ENCODE results near the gene TIGAR. TPM values are rescaled to one million over a fixed set of nuclear protein-coding genes. Genes with fewer than 3 reads are reported as not detected.
A peak's percentile ranks its signal among the peaks of the same experiment; 100 is the strongest.

TIGAR gene
- total RNA-seq, 8 experiments from 2014 or later: 5.1 to 39.4 (median 12.0) TPM

- H3K4me3 ChIP-seq: no peak overlapping the region
- in situ Hi-C loops (cut with MboI; ENCODE audit: low pct_unique_long_range_greater_than_20kb in 2 of 9, low sequenced_read_pairs in 9 of 9, unreplicated experiment in 9 of 9): loop anchor here in 7 of 9 experiments (25.0 kb wide), 2 partner anchors 298 to 398 kb away; no protein-coding TSS in a partner anchor
- no peak for ATAC-seq (replicated peaks in 6 of 8)
- peaks cover 19 to 34% of the 10 kb centered on the region in 2 donors for H3K4me1 ChIP-seq (replicated peaks in 1 of 2)
- WGBS, 10 experiments: 46 to 100% (median 95%) methylated on average over 1 to 5 of the region's 8 CpGs; no CpG with 5 or more reads in 3 of the 10 experiments
- no peak overlapping the region for H3K27ac ChIP-seq
Observed at GRCh38 chr12:4285070-4285469, 35.9 kb upstream of the TIGAR start.

- H3K4me1 ChIP-seq (replicated peaks in 1 of 2): peaks cover 16 to 33% of the 10 kb centered on the region in 2 donors
- no peak for ATAC-seq (replicated peaks in 6 of 8)
- 0 to 100% (median 39%) methylated on average over 1 to 6 of the region's 12 CpGs; no CpG with 5 or more reads in 3 of the 10 experiments for WGBS, 10 experiments
- in situ Hi-C loops (cut with MboI; ENCODE audit: low pct_unique_long_range_greater_than_20kb in 2 of 9, low sequenced_read_pairs in 9 of 9, unreplicated experiment in 9 of 9): loop anchor here in 7 of 9 experiments (25.0 kb wide), 2 partner anchors 299 to 399 kb away; no protein-coding TSS in a partner anchor
- H3K27ac ChIP-seq: no peak overlapping the region
- no peak overlapping the region for H3K4me3 ChIP-seq
Observed at GRCh38 chr12:4286228-4286627, 34.8 kb upstream of the TIGAR start.

DNA sequence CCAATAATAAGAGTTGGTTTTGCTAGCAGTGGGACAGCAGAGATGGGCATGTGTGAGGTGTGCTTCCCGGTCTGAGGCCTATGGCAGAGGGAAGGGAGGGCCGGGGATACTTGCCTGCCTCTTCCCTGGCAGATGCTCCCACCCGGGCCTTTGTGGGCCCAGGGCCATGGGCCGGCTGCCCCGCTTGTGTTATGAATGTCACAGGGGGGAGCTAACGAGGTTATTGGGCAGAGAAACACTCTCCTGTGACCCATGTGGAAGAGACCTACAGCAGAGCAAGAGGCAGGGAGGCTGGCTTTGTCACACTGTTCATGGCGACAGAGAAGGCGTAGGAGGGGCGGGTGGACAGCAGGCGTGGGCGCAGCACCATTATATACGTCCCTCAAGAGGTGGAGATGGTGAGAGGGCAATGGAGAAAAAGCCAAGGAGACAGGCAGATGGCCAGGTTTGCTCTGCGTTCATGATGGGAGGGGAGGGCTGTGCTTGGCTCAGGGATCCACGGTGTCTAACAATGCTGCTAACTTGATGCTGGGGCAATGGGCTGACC, 34.2 kb upstream of the TIGAR start:
- Histone ChIP-seq H3K4me3 (no peak overlapping the region), H3K27ac (no peak overlapping the region), H3K4me1 (replicated peaks in 1 of 2) (peaks cover 16 to 33% of the 10 kb centered on the region in 2 donors)
- in situ Hi-C loops (cut with MboI; ENCODE audit: low pct_unique_long_range_greater_than_20kb in 2 of 9, low sequenced_read_pairs in 9 of 9, unreplicated experiment in 9 of 9): loop anchor here in 7 of 9 experiments (25.0 kb wide), 2 partner anchors 300 to 400 kb away; no protein-coding TSS in a partner anchor
- 21 to 100% (median 78%) methylated on average over 1 to 6 of the region's 14 CpGs; no CpG with 5 or more reads in 4 of the 10 experiments for WGBS, 10 experiments
- no peak for ATAC-seq (replicated peaks in 6 of 8)

DNA sequence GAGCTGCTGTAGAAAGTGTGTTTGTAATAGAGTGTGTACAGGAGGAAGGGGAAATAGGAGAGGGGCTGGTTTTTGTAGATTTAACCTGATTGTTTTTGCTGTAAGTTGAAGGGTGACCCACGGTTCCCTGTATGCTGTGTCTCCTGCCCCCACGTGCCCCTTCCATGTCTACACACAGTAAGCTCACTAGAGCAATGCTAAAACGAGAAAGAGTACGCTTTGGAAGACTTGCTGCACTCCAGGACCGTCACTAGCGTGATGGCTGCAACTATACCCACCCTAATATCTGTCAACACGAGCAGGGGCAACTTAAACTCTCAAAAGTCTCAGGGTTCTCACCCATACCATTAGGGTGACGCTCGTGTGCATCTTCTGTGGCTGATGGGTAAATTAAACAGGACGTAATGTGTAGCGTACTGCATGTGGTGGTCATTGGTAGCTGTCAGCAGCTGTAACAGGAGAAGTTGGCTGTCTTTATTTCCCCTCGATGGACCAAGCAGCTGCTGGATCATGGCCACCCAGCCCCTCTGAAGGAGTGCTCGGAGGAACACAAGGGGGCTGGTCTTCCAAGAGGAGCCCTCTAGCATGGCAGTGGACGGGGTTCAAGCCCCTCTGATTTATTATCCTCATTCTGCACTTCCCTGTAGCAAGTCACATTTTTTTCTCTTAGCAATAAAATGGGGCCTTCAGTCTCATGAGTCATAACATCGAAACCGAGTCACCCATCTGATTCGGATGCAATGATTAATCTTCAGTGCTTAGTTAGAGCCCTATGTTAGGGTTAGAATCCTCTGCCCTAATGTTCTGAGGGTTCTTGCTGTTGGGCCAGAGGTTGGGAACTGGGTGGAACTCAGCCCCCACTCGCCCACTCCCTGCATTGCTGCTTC, 33.4 kb upstream of the TIGAR start:
- Histone ChIP-seq H3K27ac (no peak overlapping the region), H3K4me1 (replicated peaks in 1 of 2) (peaks cover 19 to 33% of the 10 kb centered on the region in 2 donors), H3K4me3 (no peak overlapping the region)
- in situ Hi-C loops (cut with MboI; ENCODE audit: low pct_unique_long_range_greater_than_20kb in 2 of 9, low sequenced_read_pairs in 9 of 9, unreplicated experiment in 9 of 9): loop anchor here in 7 of 9 experiments (25.0 kb wide), 2 partner anchors 300 to 400 kb away; no protein-coding TSS in a partner anchor
- WGBS, 10 experiments: 0 to 100% (median 63%) methylated on average over 1 to 13 of the region's 18 CpGs; no CpG with 5 or more reads in 1 of the 10 experiments
- ATAC-seq (replicated peaks in 6 of 8): peak in 1 of 8 experiments; percentile 51

GRCh38 chr12:4288296-4289131, 32.5 kb upstream of the TIGAR start:
- in situ Hi-C loops (cut with MboI; ENCODE audit: low pct_unique_long_range_greater_than_20kb in 2 of 9, low sequenced_read_pairs in 9 of 9, unreplicated experiment in 9 of 9): loop anchor here in 7 of 9 experiments (25.0 kb wide), 2 partner anchors 301 to 401 kb away; no protein-coding TSS in a partner anchor
- Histone ChIP-seq H3K4me3 (no peak overlapping the region), H3K4me1 (replicated peaks in 1 of 2) (peaks cover 28 to 39% of the 10 kb centered on the region in 2 donors), H3K27ac (peak overlapping the region in 1 of 2 donors; percentile 49)
- ATAC-seq (replicated peaks in 6 of 8): no peak
- WGBS, 10 experiments: 0 to 100% (median 83%) methylated on average over 1 to 9 of the region's 20 CpGs

DNA sequence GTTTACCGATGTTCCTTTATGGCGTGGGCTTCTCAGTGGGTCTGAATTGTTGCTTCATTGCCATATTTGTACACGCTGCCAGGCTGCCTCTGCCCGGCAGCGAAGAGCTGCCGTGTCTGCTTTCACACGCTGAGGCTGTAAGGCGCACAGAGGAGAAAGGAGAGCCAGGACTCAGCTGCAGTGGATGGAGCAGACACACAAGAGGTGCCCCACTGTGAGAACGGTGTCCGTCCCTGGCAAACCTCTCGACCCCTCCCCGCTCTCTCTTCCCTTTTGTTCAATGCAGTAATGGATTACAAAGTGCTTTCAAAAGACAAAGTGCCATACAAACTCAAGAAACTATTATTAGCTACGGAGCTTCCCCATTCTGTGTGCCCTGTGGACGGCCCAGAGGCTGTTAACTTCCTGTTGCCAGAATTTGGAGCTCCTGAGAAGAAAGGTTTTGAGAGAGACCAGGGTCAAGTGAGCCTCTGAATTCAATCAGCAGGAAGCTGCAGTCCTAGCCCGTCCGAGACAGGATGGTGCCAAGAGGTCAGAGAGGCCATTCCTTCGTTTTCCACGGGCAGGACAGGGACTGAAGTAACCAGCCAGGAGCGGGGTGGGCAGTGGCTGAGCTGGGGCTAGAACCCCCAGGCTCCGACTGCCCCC, 31.7 kb upstream of the TIGAR start:
- in situ Hi-C loops (cut with MboI; ENCODE audit: low pct_unique_long_range_greater_than_20kb in 2 of 9, low sequenced_read_pairs in 9 of 9, unreplicated experiment in 9 of 9): loop anchor here in 7 of 9 experiments (25.0 kb wide), 2 partner anchors 302 to 402 kb away; no protein-coding TSS in a partner anchor
- ATAC-seq (replicated peaks in 6 of 8): peak in 5 of 8 experiments; percentile 65 to 78 (median 71)
- WGBS, 10 experiments: 33 to 78% (median 52%) methylated on average over 2 to 12 of the region's 20 CpGs; no CpG with 5 or more reads in 2 of the 10 experiments
- H3K4me3 ChIP-seq: no peak overlapping the region
- H3K4me1 ChIP-seq (replicated peaks in 1 of 2): peaks cover 36 to 46% of the 10 kb centered on the region in 2 donors
- H3K27ac ChIP-seq: peak overlapping the region in 1 of 2 donors; percentile 49

GRCh38 chr12:4289998-4290790, 30.8 kb upstream of the TIGAR start:
- in situ Hi-C loops (cut with MboI; ENCODE audit: low pct_unique_long_range_greater_than_20kb in 2 of 9, low sequenced_read_pairs in 9 of 9, unreplicated experiment in 9 of 9): loop anchor here in 7 of 9 experiments (25.0 kb wide), 2 partner anchors 303 to 403 kb away; no protein-coding TSS in a partner anchor
- no peak for ATAC-seq (replicated peaks in 6 of 8)
- peaks cover 38 to 51% of the 10 kb centered on the region in 2 donors for H3K4me1 ChIP-seq (replicated peaks in 1 of 2)
- H3K4me3 ChIP-seq: no peak overlapping the region
- H3K27ac ChIP-seq: no peak overlapping the region
- WGBS, 10 experiments: 0 to 97% (median 90%) methylated on average over 1 to 20 of the region's 28 CpGs; no CpG with 5 or more reads in 1 of the 10 experiments

- Histone ChIP-seq H3K4me1 (replicated peaks in 1 of 2) (peaks cover 38 to 44% of the 10 kb centered on the region in 2 donors), H3K27ac (no peak overlapping the region), H3K4me3 (no peak overlapping the region)
- WGBS, 10 experiments: 20 to 98% (median 93%) methylated on average over 1 to 12 of the region's 16 CpGs; no CpG with 5 or more reads in 3 of the 10 experiments
- in situ Hi-C loops (cut with MboI; ENCODE audit: low pct_unique_long_range_greater_than_20kb in 2 of 9, low sequenced_read_pairs in 9 of 9, unreplicated experiment in 9 of 9): loop anchor here in 7 of 9 experiments (25.0 kb wide), 2 partner anchors 305 to 405 kb away; no protein-coding TSS in a partner anchor
- no peak for ATAC-seq (replicated peaks in 6 of 8)
Observed at GRCh38 chr12:4292341-4293073, 28.5 kb upstream of the TIGAR start.

- H3K4me3 ChIP-seq: no peak overlapping the region
- H3K27ac ChIP-seq: peak overlapping the region; percentile 15 to 51
- in situ Hi-C loops (cut with MboI; ENCODE audit: low pct_unique_long_range_greater_than_20kb in 2 of 9, low sequenced_read_pairs in 9 of 9, unreplicated experiment in 9 of 9): loop anchor here in 7 of 9 experiments (25.0 kb wide), 2 partner anchors 306 to 406 kb away; no protein-coding TSS in a partner anchor
- whole genome bisulfite sequencing, 10 experiments: 0 to 83% (median 62%) methylated on average over 3 to 13 of the region's 14 CpGs; no CpG with 5 or more reads in 3 of the 10 experiments
- peaks cover 35 to 36% of the 10 kb centered on the region in 2 donors for H3K4me1 ChIP-seq (replicated peaks in 1 of 2)
- peak in 6 of 8 experiments; percentile 28 to 73 (median 52) for ATAC-seq (replicated peaks in 6 of 8)
Observed at GRCh38 chr12:4293299-4293965, 27.6 kb upstream of the TIGAR start.

DNA sequence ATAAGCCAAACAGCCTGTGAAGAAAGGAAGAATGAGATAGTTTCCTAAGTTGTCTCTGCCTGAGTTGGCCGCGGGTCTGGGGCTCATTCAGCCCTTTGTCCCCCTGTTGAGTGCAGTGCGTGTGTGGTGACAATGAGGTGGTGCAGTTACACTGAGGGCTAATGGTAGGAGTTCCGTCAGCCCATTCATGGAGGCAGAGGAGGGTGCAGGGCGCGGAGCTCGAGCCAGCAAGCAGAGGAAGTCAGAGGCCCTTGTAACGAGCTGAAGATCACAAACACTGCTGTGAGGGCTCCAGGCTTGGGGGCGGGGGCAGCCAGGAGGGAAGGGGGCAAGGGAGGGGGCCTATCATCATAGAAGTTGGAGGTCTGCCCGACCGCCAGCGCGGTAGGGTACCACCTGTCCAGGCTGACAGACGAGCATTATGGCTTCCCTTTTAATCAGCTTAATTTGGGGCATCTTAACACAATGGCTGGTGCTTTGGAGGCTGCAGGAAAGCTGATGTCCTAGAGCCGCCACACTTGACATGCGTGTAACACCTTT, 27.0 kb upstream of the TIGAR start:
- H3K27ac ChIP-seq: peak overlapping the region in 1 of 2 donors; percentile 51
- ATAC-seq (replicated peaks in 6 of 8): peak in 6 of 8 experiments; percentile 36 to 86 (median 82)
- in situ Hi-C loops (cut with MboI; ENCODE audit: low pct_unique_long_range_greater_than_20kb in 2 of 9, low sequenced_read_pairs in 9 of 9, unreplicated experiment in 9 of 9): loop anchor here in 7 of 9 experiments (25.0 kb wide), 2 partner anchors 307 to 407 kb away; no protein-coding TSS in a partner anchor
- peaks cover 29% of the 10 kb centered on the region in 2 donors for H3K4me1 ChIP-seq (replicated peaks in 1 of 2)
- H3K4me3 ChIP-seq: no peak overlapping the region
- 20 to 100% (median 37%) methylated on average over 1 to 8 of the region's 16 CpGs; no CpG with 5 or more reads in 6 of the 10 experiments for WGBS, 10 experiments

Data from motor neuron (in vitro differentiated cells).